Adrenal gland (tissue), 12 donors: ENCODE results near the gene BBX. TPM values are rescaled to one million over a fixed set of nuclear protein-coding genes. Genes with fewer than 3 reads are reported as not detected.

Experiments
- DNase-seq, 7 donors: peaks; one replicate each; pipeline ENCODE4 v3.0.0-alpha.2; 2019 to 2020
- H3K27ac ChIP-seq, 5 donors: fragments of 200-600 bp; sonication (generic) in 4 of 5; 1 replicate in 3 of 5; 2 replicates in 2 of 5; pipeline versions ENCODE4 v1.5.1 to v1.8.0; 2016 to 2020; ENCODE audit warnings: mild to moderate bottlenecking in 1 of 5
- H3K27me3 ChIP-seq: fragments of 200-600 bp; 2 replicates; pipeline ENCODE4 v1.8.0; 2021
- H3K36me3 ChIP-seq, 2 donors: fragments of 200-600 bp; replicated peaks in 1 of 2; 1 replicate in 1 of 2; 2 replicates in 1 of 2; pipeline versions ENCODE4 v1.5.1 to v1.8.0; 2018 to 2022
- H3K4me1 ChIP-seq, 2 donors: fragments of 200-600 bp; replicated peaks in 1 of 2; 1 replicate in 1 of 2; 2 replicates in 1 of 2; pipeline versions ENCODE4 v1.5.1 to v1.8.0; 2018 to 2021
- H3K4me3 ChIP-seq, 4 donors: fragments of 200-600 bp; sonication (generic) in 3 of 4; one replicate each; pipeline ENCODE4 v1.5.1; 2016 to 2018
- H3K9me3 ChIP-seq, 3 donors: fragments of 200-600 bp; sonication (generic) in 1 of 3; replicated peaks in 1 of 3; 1 replicate in 2 of 3; 2 replicates in 1 of 3; pipeline versions ENCODE4 v1.5.1 to v1.8.0; 2016 to 2021
- CTCF ChIP-seq, 6 experiments: fragments of 450-650 bp in 4 of 6; fragments of 200-600 bp in 2 of 6; sonication (generic) in 1 of 6; IDR thresholded peaks; 1 replicate in 5 of 6; 2 replicates in 1 of 6; pipeline versions ENCODE4 v1.5.1 to v1.8.0; 2016 to 2021; ENCODE audit warnings: antibody characterized with exemption in 6 of 6, mild to moderate bottlenecking in 2 of 6, moderate library complexity in 1 of 6
- POLR2A ChIP-seq, 2 donors: fragments of 450-650 bp; IDR thresholded peaks; one replicate each; pipeline ENCODE4 v1.6.1; 2017; ENCODE audit warnings: antibody characterized with exemption in 2 of 2, mild to moderate bottlenecking in 2 of 2, moderate library complexity in 1 of 2
- WGBS, 4 donors: extraction: QIAGEN DNeasy Blood & Tissue Kit in 2 of 4; methylation state at CpG; one replicate each; pipeline versions ENCODE4 v1.1.5 to v1.1.7; 2013 to 2017; 5-methylcytosine and 5-hydroxymethylcytosine counted together
- intact Hi-C, 2 donors: fragments of 100-400 bp; cut with DNase I; formaldehyde crosslinking; loops; one replicate each; pipeline versions ENCODE4 v1.14.1 to v1.15.0; 2022 to 2023
- polyA plus RNA-seq, 3 donors: library from polyadenylated mRNA; stranded (reverse); fragments of 200-250 nt in 2 of 3; fragments of 350-450 nt in 1 of 3; fragmentation: Illumina TruSeq in 1 of 3; extraction: RNeasy Lipid Tissue Mini Kit (QIAGEN cat#74804) in 1 of 3; gene quantifications; one replicate each; pipeline ENCODE4 v1.2.3, GENCODE V29; 2013 to 2014
- total RNA-seq, 9 donors: library from RNA; depleted of rRNA in 4 of 9; stranded (reverse); fragments of >200 nt in 4 of 9; fragments of 120-200 nt in 1 of 9; fragmentation: NEBNext Ultra II Directional in 1 of 9; extraction: Animal tissue kit (Norgen Biotek cat#: 25700) in 1 of 9; gene quantifications; one replicate each; pipeline versions ENCODE4 v1.1.0 to v1.2.4, GENCODE V29; 2013 to 2023
- donor health status: healthy with polysubstance abuse.
- donor health status: Bipolar disorder and iron deficiency.
- donor health status: DM: yes; HTN: yes; CAD: no.
- donor health status: DM: no; HTN: no; CAD: no.
- donor health status: DM: no; HTN: no; CAD: no.
- donor health status: DM: yes; HTN: yes; CAD: no.

BBX gene
- total and polyA plus RNA-seq, 12 donors, result 12.8 to 208 (median 116) TPM

DNA sequence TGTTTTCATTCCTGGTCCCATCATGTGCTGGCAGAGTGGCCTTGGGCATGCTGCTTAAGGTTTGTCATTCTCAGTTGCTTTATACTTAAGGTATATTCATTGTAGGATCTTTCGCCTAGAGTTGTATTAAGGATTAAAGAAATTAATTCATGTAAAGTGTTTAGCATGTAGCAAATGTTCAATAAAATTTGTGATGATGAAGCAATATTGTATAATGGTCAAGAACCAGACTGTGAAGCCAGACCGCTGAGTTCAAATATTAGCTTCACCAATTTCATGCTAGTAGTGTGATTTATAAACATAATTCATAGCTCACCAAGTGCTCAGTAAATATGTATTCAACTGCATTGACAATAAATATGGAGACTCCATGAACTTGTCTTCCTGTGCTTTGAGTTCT is 178.5 kb downstream of the BBX start:
- TF ChIP-seq CTCF (IDR thresholded peaks at IDR 0.05) (no peak), POLR2A (IDR thresholded peaks at IDR 0.05) (no peak)
- peaks cover 0 to 3% of the 10 kb centered on the region in 2 donors for H3K4me1 ChIP-seq
- intact Hi-C loops, result no loop called here
- H3K4me3 ChIP-seq, result no peak overlapping the region
- DNase-seq, result no peak
- 94 to 98% (median 95%) methylated on average over 2 of the region's 2 CpGs for WGBS, 4 donors
- H3K36me3 ChIP-seq, result no peaks in the 10 kb centered on the region
- H3K9me3 ChIP-seq, result no peaks in the 10 kb centered on the region
- no peaks in the 10 kb centered on the region for H3K27me3 ChIP-seq
- H3K27ac ChIP-seq, result no peak overlapping the region

DNA sequence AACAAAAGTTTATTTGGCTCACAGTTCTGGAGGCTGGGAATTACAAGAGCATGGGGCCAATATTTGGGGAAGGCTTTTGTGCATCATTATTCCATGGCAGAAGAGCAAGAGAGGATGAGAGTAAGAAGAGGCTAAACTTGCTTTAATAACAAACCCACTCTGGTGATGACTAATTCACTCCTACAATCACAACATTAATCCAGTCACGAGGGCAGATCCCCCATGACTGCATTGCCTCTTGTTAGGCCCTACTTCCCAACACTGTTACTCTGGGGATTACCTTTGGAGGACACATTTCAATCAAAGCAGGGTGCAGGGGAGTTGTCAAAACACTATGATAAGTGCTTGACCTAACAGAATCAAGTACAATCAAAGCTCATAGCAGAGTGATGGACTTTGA is 181.7 kb downstream of the BBX start:
- H3K27me3 ChIP-seq, result no peaks in the 10 kb centered on the region
- no peaks in the 10 kb centered on the region for H3K9me3 ChIP-seq
- TF ChIP-seq CTCF (IDR thresholded peaks at IDR 0.05), result no peak
- TF ChIP-seq POLR2A (IDR thresholded peaks at IDR 0.05), result no peak
- peaks cover 0 to 3% of the 10 kb centered on the region in 2 donors for H3K4me1 ChIP-seq
- DNase-seq, result peak in 1 of 7 donors; percentile 18
- no peak overlapping the region for H3K27ac ChIP-seq
- 71 to 93% (median 81%) methylated on average over 1 of the region's 1 CpG for whole genome bisulfite sequencing, 4 donors
- intact Hi-C loops, result no loop called here
- H3K4me3 ChIP-seq, result no peak overlapping the region
- H3K36me3 ChIP-seq, result no peaks in the 10 kb centered on the region

DNA sequence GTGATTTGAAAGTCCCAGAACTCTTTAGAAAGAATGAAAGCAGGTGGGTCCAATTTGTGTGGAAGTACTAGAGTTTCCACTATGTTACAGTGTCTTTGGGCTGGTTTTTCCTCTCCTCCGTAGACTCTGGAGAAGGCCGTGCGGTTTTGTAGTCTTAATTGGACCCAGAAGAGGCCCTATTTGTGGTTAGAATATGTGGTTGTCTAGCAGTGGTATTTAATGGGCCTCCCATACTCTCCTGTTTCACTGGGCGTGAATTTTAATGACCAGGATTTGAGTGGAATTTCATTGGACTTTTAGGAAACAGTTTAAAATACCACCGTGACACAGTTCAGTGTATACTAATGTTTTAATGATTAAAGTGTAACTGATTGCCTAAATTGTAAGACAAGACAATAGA is 182.3 kb downstream of the BBX start:
- intact Hi-C loops, result no loop called here
- no peaks in the 10 kb centered on the region for H3K9me3 ChIP-seq
- DNase-seq, result no peak
- no peaks in the 10 kb centered on the region for H3K36me3 ChIP-seq
- peaks cover 0 to 3% of the 10 kb centered on the region in 2 donors for H3K4me1 ChIP-seq
- whole genome bisulfite sequencing, 4 donors, result 73 to 80% (median 76%) methylated on average over 5 of the region's 5 CpGs
- no peak overlapping the region for H3K27ac ChIP-seq
- no peaks in the 10 kb centered on the region for H3K27me3 ChIP-seq
- H3K4me3 ChIP-seq, result no peak overlapping the region
- no peak for TF ChIP-seq CTCF (IDR thresholded peaks at IDR 0.05)
- TF ChIP-seq POLR2A (IDR thresholded peaks at IDR 0.05), result no peak

- no peak overlapping the region for H3K4me3 ChIP-seq
- DNase-seq, result peak; percentile 78 to 89 (median 87)
- H3K9me3 ChIP-seq, result no peaks in the 10 kb centered on the region
Observed at GRCh38 chr3:107710851-107711250, 188.1 kb downstream of the BBX start.

More at GRCh38 chr3:107710851-107711250, 188.1 kb downstream of the BBX start:
- intact Hi-C loops, result no loop called here
- 42 to 67% (median 50%) methylated on average over 5 of the region's 5 CpGs for WGBS, 4 donors
- H3K4me1 ChIP-seq, result no peaks in the 10 kb centered on the region
- peak overlapping the region in 2 of 5 donors; percentile 38 to 53 for H3K27ac ChIP-seq
- no peaks in the 10 kb centered on the region for H3K27me3 ChIP-seq
- H3K36me3 ChIP-seq, result peaks cover 0 to 6% of the 10 kb centered on the region in 2 donors
- TF ChIP-seq CTCF (IDR thresholded peaks at IDR 0.05), result no peak
